Fibroblast of lung (primary cell): Measurements from ENCODE around the gene MSANTD1. TPM values are rescaled to one million over a fixed set of nuclear protein-coding genes. Genes with fewer than 3 reads are reported as not detected.

ENCODE experiments used
- DNase-seq, 2 donors: peaks; one replicate each; pipeline versions ENCODE4 v3.0.0 to v3.0.0-alpha.2; 2010; ENCODE audit warnings: low read depth in 2 of 2
- H2AFZ ChIP-seq: 2 replicates; pipeline ENCODE4 v1.5.1; 2012; ENCODE audit warnings: low read length, control low read depth, inconsistent platforms
- H3K27ac ChIP-seq: 2 replicates; pipeline ENCODE4 v1.5.1; 2011; ENCODE audit warnings: low read length, control low read depth; ENCODE audit not compliant: insufficient read depth
- H3K27me3 ChIP-seq: 2 replicates; pipeline ENCODE4 v1.5.1; 2011; ENCODE audit warnings: mild to moderate bottlenecking, low read length; ENCODE audit not compliant: control insufficient read depth, insufficient read depth
- H3K36me3 ChIP-seq: 2 replicates; pipeline ENCODE4 v1.5.1; 2011; ENCODE audit warnings: low read length; ENCODE audit not compliant: control insufficient read depth, insufficient read depth
- H3K4me1 ChIP-seq: 2 replicates; pipeline ENCODE4 v1.5.1; 2011; ENCODE audit warnings: low read length; ENCODE audit not compliant: control insufficient read depth, insufficient read depth; ENCODE audit errors: extremely low read depth
- H3K4me2 ChIP-seq: 2 replicates; pipeline ENCODE4 v1.5.1; 2011; ENCODE audit warnings: low read length, control low read depth; ENCODE audit not compliant: insufficient read depth; ENCODE audit errors: extremely low read depth
- H3K4me3 ChIP-seq, 4 experiments: fragments of 200-600 bp in 1 of 4; sonication (generic) in 1 of 4; replicated peaks in 1 of 4; 2 replicates each; pipeline ENCODE4 v1.5.1; 2011 to 2016; ENCODE audit warnings: low read length in 4 of 4, low read depth in 3 of 4, mild to moderate bottlenecking in 3 of 4, control low read depth in 2 of 4, inconsistent platforms in 1 of 4, mixed read lengths in 1 of 4; ENCODE audit not compliant: insufficient read depth in 1 of 4; ENCODE audit errors: control extremely low read depth in 1 of 4
- H3K79me2 ChIP-seq: 2 replicates; pipeline ENCODE4 v1.5.1; 2012; ENCODE audit warnings: mild to moderate bottlenecking, low read length, inconsistent platforms; ENCODE audit not compliant: control insufficient read depth, insufficient read depth
- H3K9ac ChIP-seq: 2 replicates; pipeline ENCODE4 v1.5.1; 2011; ENCODE audit warnings: mild to moderate bottlenecking, low read length, control low read depth; ENCODE audit not compliant: insufficient read depth
- H3K9me3 ChIP-seq: 2 replicates; pipeline ENCODE4 v1.5.1; 2012; ENCODE audit warnings: low read depth, low read length; ENCODE audit not compliant: control insufficient read depth, insufficient read depth
- H4K20me1 ChIP-seq: 2 replicates; pipeline ENCODE4 v1.5.1; 2011; ENCODE audit warnings: low read length; ENCODE audit not compliant: control insufficient read depth, insufficient read depth; ENCODE audit errors: extremely low read depth
- EZH2 ChIP-seq: IDR thresholded peaks from 2 replicates; pipeline ENCODE4 v1.5.1; 2012; ENCODE audit warnings: low read length, control low read depth, mild to moderate bottlenecking; ENCODE audit errors: missing control alignments
- polyA plus RNA-seq, 2 donors: library from polyadenylated mRNA; depleted of rRNA in 1 of 2; stranded (reverse) in 1 of 2; unstranded in 1 of 2; fragments of >200 nt; gene quantifications; 2 replicates each; pipeline ENCODE4 v1.2.1, GENCODE V29; 2011 to 2012; ENCODE audit warnings: missing spikeins in 1 of 2
- total RNA-seq: library from RNA; depleted of rRNA; stranded (reverse); fragments of >200 nt; gene quantifications from 2 replicates; pipeline ENCODE4 v1.2.1, GENCODE V29; 2014
- TF ChIP-seq, protein P1 (sequence below), 2 donors: IDR thresholded peaks in 1 of 2; conservative IDR thresholded peaks in 1 of 2; 1 replicate in 1 of 2; 2 replicates in 1 of 2; pipeline ENCODE4 v1.5.1; 2011 to 2012; ENCODE audit warnings: low read length in 2 of 2, control low read depth in 1 of 2, inconsistent platforms in 1 of 2, low read depth in 1 of 2, mild to moderate bottlenecking in 1 of 2

The MSANTD1 gene
- total and polyA plus RNA-seq, 2 donors (not counting 1 experiment from before 2014, with no cell fraction given): 0.50 TPM; not detected in 1

DNA sequence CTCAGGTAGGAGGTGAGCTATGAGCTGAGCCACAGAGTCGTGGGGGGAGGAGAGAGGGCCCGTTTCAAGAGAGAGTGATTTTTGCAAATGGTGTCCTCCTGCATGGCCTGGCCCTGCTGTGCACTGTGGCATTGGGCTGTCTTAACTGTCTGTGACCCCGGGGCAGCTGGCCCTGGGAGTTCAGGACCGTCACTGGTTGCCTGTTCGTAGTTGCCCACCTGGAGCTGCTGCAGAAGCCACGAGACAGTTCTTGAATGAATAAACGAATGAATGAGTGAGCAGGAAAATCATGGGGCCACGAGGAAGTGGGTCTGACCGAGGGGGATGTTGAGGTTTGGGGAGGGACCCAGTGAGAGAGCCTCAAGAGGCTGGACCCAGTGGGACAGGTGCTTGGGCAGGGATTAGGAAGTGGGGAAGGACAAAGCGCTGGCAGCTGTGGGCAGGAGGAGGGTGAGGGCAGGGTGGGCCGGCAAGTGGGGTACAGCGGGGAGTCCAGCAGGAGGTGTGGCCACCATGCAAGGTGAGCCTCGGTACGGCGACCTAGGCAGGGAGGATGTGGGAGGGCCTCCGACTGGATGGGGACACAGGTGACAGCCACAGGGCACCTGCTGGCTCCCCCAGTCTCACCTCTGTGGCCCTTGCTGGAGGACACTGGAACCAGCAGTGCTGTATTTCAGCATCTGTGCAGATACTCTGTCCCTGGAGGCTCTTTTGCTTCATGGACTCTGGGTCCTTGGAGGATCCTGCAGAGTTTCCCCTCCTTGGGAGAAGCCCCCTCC, 54.0 kb downstream of the MSANTD1 start:
- no peaks in the 10 kb centered on the region for H4K20me1 ChIP-seq
- DNase-seq: no peak
- TF ChIP-seq, protein P1, sequence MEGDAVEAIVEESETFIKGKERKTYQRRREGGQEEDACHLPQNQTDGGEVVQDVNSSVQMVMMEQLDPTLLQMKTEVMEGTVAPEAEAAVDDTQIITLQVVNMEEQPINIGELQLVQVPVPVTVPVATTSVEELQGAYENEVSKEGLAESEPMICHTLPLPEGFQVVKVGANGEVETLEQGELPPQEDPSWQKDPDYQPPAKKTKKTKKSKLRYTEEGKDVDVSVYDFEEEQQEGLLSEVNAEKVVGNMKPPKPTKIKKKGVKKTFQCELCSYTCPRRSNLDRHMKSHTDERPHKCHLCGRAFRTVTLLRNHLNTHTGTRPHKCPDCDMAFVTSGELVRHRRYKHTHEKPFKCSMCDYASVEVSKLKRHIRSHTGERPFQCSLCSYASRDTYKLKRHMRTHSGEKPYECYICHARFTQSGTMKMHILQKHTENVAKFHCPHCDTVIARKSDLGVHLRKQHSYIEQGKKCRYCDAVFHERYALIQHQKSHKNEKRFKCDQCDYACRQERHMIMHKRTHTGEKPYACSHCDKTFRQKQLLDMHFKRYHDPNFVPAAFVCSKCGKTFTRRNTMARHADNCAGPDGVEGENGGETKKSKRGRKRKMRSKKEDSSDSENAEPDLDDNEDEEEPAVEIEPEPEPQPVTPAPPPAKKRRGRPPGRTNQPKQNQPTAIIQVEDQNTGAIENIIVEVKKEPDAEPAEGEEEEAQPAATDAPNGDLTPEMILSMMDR (conservative IDR thresholded peaks at IDR 0.05 in 1 of 2, IDR thresholded peaks at IDR 0.05 in 1 of 2; ENCODE audit: low read depth in 1 of 2, low read length in 2 of 2): no peak
- TF ChIP-seq EZH2: no peak
- no peaks in the 10 kb centered on the region for H3K27me3 ChIP-seq
- no peak overlapping the region for H2AFZ ChIP-seq
- H3K36me3 ChIP-seq: no peaks in the 10 kb centered on the region
- peaks cover 19% of the 10 kb centered on the region for H3K4me1 ChIP-seq
- peaks cover 32% of the 10 kb centered on the region for H3K79me2 ChIP-seq
- no peak overlapping the region for H3K4me2 ChIP-seq
- H3K27ac ChIP-seq: no peak overlapping the region
- H3K9me3 ChIP-seq: no peaks in the 10 kb centered on the region
- no peak overlapping the region for H3K4me3 ChIP-seq
- no peak overlapping the region for H3K9ac ChIP-seq

DNA sequence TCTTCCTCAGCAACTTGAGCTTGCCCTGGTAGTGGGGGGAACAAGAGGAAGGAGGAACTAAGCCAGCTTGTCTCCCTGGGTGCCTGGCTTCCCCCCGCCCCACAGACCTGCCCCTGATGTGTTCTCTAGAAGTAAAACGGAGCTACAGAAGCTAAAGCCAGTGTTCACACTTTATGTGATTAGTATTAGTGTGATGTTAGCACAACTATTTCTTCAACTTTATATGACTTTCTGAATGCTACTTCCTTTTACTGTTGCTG, 54.5 kb downstream of the MSANTD1 start:
- Histone ChIP-seq H2AFZ (no peak overlapping the region), H3K27me3 (no peaks in the 10 kb centered on the region), H4K20me1 (no peaks in the 10 kb centered on the region), H3K9me3 (no peaks in the 10 kb centered on the region), H3K4me2 (no peak overlapping the region), H3K79me2 (peaks cover 36% of the 10 kb centered on the region), H3K27ac (no peak overlapping the region), H3K4me3 (no peak overlapping the region), H3K36me3 (no peaks in the 10 kb centered on the region), H3K4me1 (peaks cover 19% of the 10 kb centered on the region), H3K9ac (no peak overlapping the region)
- no peak for DNase-seq
- TF ChIP-seq, protein P1 (conservative IDR thresholded peaks at IDR 0.05 in 1 of 2, IDR thresholded peaks at IDR 0.05 in 1 of 2; ENCODE audit: low read depth in 1 of 2, low read length in 2 of 2): no peak
- no peak for TF ChIP-seq EZH2

DNA sequence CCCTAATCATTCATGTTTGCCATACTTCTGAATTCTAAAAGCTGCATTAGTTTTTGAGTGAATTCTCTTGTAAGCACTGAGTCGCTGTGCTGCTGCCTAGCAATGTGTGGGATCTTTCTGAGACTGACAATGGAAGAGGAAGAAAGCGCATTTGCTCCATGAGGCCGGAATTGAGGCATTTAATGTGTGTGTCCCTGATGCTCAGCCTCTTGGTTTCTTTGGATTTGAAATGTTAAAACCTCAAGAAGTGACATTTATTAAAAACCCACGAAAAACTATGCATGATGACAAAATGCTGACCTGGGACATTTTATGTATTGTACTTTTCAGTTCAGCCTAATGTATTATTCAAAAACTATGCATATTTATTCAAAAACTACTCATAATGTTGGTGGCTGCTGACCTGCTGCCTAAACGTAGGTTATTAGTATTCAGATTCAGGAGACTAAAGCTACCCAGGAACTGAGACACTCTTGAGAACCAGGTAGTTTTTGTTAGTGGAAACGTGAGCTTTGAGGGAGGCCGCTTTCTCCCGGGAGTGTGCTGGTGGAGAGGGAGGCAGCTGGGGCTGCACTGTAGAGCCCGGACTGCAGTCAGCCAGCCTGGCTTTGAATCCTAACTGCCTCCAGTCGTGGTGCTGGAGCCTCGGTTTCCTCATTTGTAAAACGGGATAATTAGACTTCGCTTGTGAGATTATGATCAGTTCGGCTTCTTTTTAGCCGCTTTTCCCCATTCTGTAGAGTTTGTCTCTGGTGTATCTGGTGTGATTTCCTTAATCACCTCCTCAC, 55.2 kb downstream of the MSANTD1 start:
- DNase-seq: no peak
- peak overlapping the region; percentile 87 for H3K4me2 ChIP-seq
- H2AFZ ChIP-seq: no peak overlapping the region
- H3K4me3 ChIP-seq: no peak overlapping the region
- TF ChIP-seq, protein P1 (conservative IDR thresholded peaks at IDR 0.05 in 1 of 2, IDR thresholded peaks at IDR 0.05 in 1 of 2; ENCODE audit: low read depth in 1 of 2, low read length in 2 of 2): no peak
- TF ChIP-seq EZH2: no peak
- no peaks in the 10 kb centered on the region for H3K27me3 ChIP-seq
- no peaks in the 10 kb centered on the region for H3K9me3 ChIP-seq
- no peaks in the 10 kb centered on the region for H4K20me1 ChIP-seq
- peaks cover 38% of the 10 kb centered on the region for H3K79me2 ChIP-seq
- H3K4me1 ChIP-seq: peaks cover 19% of the 10 kb centered on the region
- no peak overlapping the region for H3K27ac ChIP-seq
- H3K9ac ChIP-seq: no peak overlapping the region
- no peaks in the 10 kb centered on the region for H3K36me3 ChIP-seq
